HG03354 (cell line): ENCODE measurements around the gene GPR146.
"Not testable (repeated sequence)": the region's sequence is repeated elsewhere in the genome, so short reads cannot be mapped to it uniquely, and the experiment has no call there.

Experiments used
- ATAC-seq: cut with Tn5 transposase; IDR thresholded peaks from one replicate; pipeline ENCODE4 v1.9.1; 2021; ENCODE audit warnings: mild to moderate bottlenecking; ENCODE audit not compliant: unreplicated experiment, poor library complexity, severe bottlenecking

Gene GPR146

GRCh38 chr7:1071731-1072254 lies 27.4 kb downstream of the GPR146 start:
- ATAC-seq: no peak

- ATAC-seq: no peak
Measured at GRCh38 chr7:1073142-1073977, 29.0 kb downstream of the GPR146 start.

GRCh38 chr7:1074018-1074417 lies 29.7 kb downstream of the GPR146 start:
- ATAC-seq: not testable (repeated sequence)

- no peak for ATAC-seq
Measured at GRCh38 chr7:1074593-1075431, 30.5 kb downstream of the GPR146 start.

DNA sequence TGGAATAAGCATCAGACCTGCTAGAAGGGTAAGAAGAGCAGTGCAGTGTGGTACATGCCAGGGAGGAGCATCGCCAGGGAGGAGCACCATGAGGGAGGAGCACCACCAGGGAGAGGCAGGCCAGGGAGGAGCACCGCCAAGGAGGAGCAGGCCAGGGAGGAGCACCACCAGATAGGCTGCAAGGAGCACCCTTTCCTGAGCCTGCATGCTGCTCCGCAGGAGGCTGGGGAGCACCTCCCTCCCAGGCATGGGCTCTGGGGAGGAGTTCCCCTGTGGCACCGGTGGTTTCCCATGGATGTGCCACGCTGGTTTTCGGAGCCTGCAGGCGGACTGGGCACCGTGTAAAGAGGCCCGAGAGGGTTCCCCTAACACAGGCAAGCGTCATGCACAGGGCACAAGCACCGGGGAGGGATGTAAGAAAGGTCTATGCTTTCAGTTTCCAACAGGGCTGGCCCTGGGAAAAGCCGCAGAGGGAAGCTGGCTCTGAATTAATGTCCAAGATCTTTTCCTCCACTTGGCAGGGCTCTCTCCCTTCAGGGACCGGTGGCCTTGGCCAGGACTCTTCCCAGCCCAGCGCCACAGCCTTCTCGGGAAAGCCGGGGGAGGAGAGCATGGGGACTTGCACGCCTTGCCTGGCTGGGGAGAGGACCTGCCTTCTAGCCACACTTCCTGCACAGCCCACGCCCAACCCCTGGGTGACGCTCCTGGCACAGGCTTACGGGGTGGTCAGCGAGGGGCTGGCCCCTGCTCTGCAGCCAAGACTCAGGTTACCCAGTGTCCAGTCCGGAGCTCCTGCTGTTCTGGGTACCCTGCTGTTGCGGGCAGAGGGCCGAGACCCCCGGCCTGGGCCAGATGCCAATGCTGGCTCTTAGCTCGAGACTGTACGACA lies 32.1 kb downstream of the GPR146 start:
- no peak for ATAC-seq

- ATAC-seq: no peak
Measured at GRCh38 chr7:1078519-1078918, 34.2 kb downstream of the GPR146 start.

GRCh38 chr7:1078985-1079384 lies 34.6 kb downstream of the GPR146 start:
- no peak for ATAC-seq

GRCh38 chr7:1079546-1079945 lies 35.2 kb downstream of the GPR146 start:
- ATAC-seq: no peak

GRCh38 chr7:1080252-1080920 lies 36.0 kb downstream of the GPR146 start:
- no peak for ATAC-seq

- ATAC-seq: no peak
Measured at GRCh38 chr7:1080921-1081255, 36.5 kb downstream of the GPR146 start.

DNA sequence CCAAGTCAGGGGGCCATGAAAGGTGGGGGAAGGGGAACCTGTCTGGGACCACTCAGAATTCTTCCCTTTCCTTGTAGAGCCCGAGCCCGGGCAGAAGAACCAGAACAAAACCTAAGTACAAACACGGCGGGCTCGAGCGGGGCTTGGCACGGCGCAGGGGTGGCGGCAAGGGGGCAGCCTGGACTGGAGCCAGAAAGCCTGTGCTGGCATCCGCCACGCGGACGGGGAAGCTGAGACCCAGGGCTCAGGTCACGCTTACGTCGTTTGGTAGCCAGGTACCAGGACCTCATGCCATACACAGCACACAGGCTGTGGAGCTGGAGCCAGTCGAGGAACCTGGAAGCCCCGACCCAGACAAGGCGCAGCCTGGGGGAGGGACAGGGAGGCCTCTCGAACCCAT lies 37.0 kb downstream of the GPR146 start:
- no peak for ATAC-seq

- no peak for ATAC-seq
Measured at GRCh38 chr7:1081931-1082401, 37.6 kb downstream of the GPR146 start.

DNA sequence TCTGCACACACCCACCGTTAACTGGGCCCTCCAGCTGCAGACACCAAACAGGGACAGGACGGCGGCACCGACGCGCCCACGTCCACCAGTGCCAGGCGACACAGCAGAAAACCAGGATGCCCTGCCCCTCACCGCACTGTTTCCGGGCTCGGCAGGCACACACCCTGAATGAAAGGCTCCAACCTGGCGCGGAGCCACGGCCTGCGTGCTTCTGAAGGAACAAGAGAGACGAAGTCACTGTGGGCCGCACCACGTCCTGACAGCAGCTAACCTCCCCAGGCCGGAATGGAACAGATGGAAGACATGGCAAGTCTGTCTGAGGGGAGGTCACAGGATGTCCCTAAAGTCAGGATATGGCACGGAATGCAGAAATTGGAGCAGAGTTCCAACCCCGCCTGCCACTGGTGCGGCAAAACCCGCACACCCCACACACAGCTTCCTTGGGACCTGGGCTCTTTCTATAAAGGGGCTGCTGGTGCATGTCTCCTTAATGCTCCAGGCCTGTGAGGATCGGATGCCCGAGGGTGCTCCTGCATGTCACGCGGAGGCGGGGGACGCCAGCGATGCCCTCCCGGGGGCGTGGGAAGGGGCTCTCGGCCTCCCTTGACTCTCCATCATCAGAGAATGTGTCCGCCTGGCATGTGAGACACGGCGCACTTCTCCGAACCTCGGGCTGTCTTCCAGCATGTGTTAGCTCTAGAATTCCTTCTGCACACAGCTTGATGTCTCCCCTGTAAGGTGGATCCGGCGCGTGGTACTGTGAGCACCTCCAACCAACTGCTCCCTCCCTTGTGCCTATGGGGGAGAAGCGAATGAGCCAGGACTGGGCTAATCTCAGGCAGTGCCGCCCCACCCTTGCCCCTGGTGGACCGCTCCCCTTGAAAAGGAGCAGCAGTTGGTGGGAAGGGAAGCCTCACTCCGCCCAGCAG lies 39.6 kb downstream of the GPR146 start:
- ATAC-seq: no peak

- no peak for ATAC-seq
Measured at GRCh38 chr7:1085266-1085665, 40.9 kb downstream of the GPR146 start.

DNA sequence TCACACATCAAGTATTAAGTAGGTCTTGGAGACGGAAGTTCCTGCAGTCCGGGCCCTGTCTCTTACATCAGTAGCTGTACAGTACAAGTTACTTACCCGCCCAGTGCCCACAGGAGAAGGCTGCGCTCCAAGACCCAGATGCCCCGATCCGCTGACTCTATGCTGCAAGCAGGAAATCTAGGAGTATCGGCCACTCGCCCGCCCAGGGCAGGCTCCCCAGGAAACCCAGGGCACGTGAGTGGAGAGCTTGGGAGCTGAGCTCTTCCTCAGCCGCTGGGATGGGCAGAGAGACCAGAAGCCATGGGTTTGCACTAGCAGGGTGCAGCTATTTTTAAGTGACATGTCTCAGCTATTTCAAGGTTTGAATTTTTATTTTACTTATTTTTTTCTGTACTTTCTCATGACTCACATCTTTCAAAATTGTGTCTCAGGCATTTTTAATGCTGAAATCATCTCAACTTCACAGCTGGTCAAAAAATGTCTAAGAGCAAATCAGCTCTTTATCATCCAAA lies 41.6 kb downstream of the GPR146 start:
- no peak for ATAC-seq

- ATAC-seq: peak; percentile 80
Measured at GRCh38 chr7:1086588-1087464, 42.5 kb downstream of the GPR146 start.

DNA sequence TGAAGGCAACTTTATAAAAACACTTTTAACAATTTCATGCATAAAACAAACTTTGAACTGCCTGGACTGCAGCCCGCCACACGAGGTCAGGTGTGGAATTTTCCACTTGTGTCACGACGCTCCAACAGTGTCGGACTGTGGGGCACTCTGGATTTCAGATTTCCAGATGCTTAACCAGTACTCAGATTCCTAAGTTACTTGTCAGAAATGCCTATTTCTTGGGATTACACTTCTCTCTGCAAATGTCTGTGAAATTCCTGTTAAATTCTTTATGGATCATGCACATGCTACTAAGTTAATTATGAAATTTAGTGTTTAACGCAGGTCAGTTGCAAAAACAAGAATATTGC lies 43.1 kb downstream of the GPR146 start:
- ATAC-seq: no peak
